ENCODE measurements around the gene CDK16. TPM values are rescaled to one million over a fixed set of nuclear protein-coding genes. Genes with fewer than 3 reads are reported as not detected.

CDK16 gene
- polyA plus RNA-seq, 1 donor (not counting 4 experiments of a cell fraction or from before 2014, with no cell fraction given) = 79.3 TPM

DNA sequence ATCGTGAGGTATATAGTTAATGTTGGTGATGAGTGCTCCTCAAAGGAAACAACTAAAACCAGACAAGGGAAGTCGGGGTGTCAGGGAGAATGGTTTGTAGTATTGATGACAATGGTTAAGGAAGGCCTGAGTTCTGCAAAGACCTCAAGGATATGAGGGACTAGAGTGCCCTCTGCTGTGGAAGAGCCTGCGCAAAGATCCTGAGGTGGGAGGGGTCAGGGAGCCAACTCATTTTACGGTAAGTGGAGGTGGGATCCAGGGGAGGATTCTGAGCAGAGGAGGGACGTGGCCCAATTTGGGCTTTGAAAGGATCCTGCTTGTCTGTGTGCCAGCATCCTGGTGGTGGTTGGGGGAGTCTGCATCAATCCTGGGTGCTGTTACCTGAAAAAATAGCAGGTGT is 13.5 kb upstream of the CDK16 start:
- dilution Hi-C loops (cut with MboI; ENCODE audit: extremely low pct_ligation_motif_present, low sequenced_read_pairs) = no loop called here
- H3K36me3 ChIP-seq (ENCODE audit: control insufficient read depth in 2 of 2, extremely low read depth in 1 of 2, insufficient read depth in 2 of 2, low read length in 2 of 2) = peaks cover 68 to 76% of the 10 kb centered on the region in 2 experiments
- FAIRE-seq (no peak), DNase-seq (ENCODE audit: low read depth, low spot score) (no peak)
- H4K20me1 ChIP-seq (ENCODE audit: control insufficient read depth, extremely low read depth, insufficient read depth, low read length) = peaks cover 6% of the 10 kb centered on the region
- no peaks in the 10 kb centered on the region for H3K4me1 ChIP-seq (ENCODE audit: control insufficient read depth, extremely low read depth, insufficient read depth, low read length)
- H3K27me3 ChIP-seq (ENCODE audit: control insufficient read depth, extremely low read depth, insufficient read depth, low read length) = no peaks in the 10 kb centered on the region
- no peak overlapping the region for H3K9ac ChIP-seq (ENCODE audit: control insufficient read depth, extremely low read depth, insufficient read depth, low read length)
- H3K4me2 ChIP-seq (ENCODE audit: control insufficient read depth, extremely low read depth, insufficient read depth, low read depth, low read length) = no peak overlapping the region
- H3K79me2 ChIP-seq (ENCODE audit: control insufficient read depth, insufficient read depth, low read length) = peaks cover 19% of the 10 kb centered on the region
- no peak overlapping the region for H3K4me3 ChIP-seq (ENCODE audit: control insufficient read depth in 2 of 3, extremely low read depth in 1 of 3, insufficient read depth in 2 of 3, low read depth in 1 of 3, low read length in 3 of 3)
- TF ChIP-seq, protein P1, sequence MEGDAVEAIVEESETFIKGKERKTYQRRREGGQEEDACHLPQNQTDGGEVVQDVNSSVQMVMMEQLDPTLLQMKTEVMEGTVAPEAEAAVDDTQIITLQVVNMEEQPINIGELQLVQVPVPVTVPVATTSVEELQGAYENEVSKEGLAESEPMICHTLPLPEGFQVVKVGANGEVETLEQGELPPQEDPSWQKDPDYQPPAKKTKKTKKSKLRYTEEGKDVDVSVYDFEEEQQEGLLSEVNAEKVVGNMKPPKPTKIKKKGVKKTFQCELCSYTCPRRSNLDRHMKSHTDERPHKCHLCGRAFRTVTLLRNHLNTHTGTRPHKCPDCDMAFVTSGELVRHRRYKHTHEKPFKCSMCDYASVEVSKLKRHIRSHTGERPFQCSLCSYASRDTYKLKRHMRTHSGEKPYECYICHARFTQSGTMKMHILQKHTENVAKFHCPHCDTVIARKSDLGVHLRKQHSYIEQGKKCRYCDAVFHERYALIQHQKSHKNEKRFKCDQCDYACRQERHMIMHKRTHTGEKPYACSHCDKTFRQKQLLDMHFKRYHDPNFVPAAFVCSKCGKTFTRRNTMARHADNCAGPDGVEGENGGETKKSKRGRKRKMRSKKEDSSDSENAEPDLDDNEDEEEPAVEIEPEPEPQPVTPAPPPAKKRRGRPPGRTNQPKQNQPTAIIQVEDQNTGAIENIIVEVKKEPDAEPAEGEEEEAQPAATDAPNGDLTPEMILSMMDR (optimal IDR thresholded peaks at IDR 0.05 in 1 of 3, IDR thresholded peaks at IDR 0.05 in 1 of 3, conservative IDR thresholded peaks at IDR 0.05 in 1 of 3; ENCODE audit: extremely low read depth in 1 of 3, insufficient read depth in 2 of 3, low read length in 3 of 3) = no peak
- TF ChIP-seq EZH2 (IDR thresholded peaks at IDR 0.05; ENCODE audit: low read length) = no peak
- no peak overlapping the region for H3K27ac ChIP-seq (ENCODE audit: control insufficient read depth, insufficient read depth, low read length)
- H2AFZ ChIP-seq (ENCODE audit: control insufficient read depth, low read length) = no peak overlapping the region
- no peaks in the 10 kb centered on the region for H3K9me1 ChIP-seq (ENCODE audit: control insufficient read depth, extremely low read depth, insufficient read depth, low read length)
- H3K9me3 ChIP-seq (ENCODE audit: control insufficient read depth, low read depth, low read length) = no peaks in the 10 kb centered on the region

DNA sequence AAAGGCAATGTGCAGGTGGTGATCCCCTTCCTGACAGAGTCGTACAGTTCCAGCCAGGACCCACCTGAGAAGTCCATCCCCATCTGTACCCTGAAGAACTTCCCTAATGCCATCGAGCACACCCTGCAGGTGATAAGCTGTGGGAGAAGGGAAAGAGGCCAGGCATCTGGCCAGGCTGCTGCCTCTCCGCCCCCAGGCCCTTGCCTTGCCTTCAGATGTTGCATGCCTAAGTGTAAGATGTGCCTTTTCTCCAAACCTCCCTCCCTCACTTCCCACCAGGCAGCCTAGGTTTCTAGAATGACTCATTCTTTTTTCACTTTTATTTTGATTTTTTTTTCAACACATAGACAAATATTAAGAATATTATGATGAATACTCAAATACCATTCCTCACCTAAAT is 12.2 kb upstream of the CDK16 start:
- no peak for FAIRE-seq

More for the DNA sequence above, 12.2 kb upstream of the CDK16 start:
- DNase-seq (ENCODE audit: low read depth, low spot score) = no peak
- H3K9me1 ChIP-seq (ENCODE audit: control insufficient read depth, extremely low read depth, insufficient read depth, low read length) = no peaks in the 10 kb centered on the region
- no peak overlapping the region for H3K4me3 ChIP-seq (ENCODE audit: control insufficient read depth in 2 of 3, extremely low read depth in 1 of 3, insufficient read depth in 2 of 3, low read depth in 1 of 3, low read length in 3 of 3)
- no peaks in the 10 kb centered on the region for H3K9me3 ChIP-seq (ENCODE audit: control insufficient read depth, low read depth, low read length)
- no peak overlapping the region for H3K4me2 ChIP-seq (ENCODE audit: control insufficient read depth, extremely low read depth, insufficient read depth, low read depth, low read length)
- H3K36me3 ChIP-seq (ENCODE audit: control insufficient read depth in 2 of 2, extremely low read depth in 1 of 2, insufficient read depth in 2 of 2, low read length in 2 of 2) = peaks cover 73 to 77% of the 10 kb centered on the region in 2 experiments
- no peaks in the 10 kb centered on the region for H3K27me3 ChIP-seq (ENCODE audit: control insufficient read depth, extremely low read depth, insufficient read depth, low read length)
- no peaks in the 10 kb centered on the region for H3K4me1 ChIP-seq (ENCODE audit: control insufficient read depth, extremely low read depth, insufficient read depth, low read length)
- peaks cover 6% of the 10 kb centered on the region for H4K20me1 ChIP-seq (ENCODE audit: control insufficient read depth, extremely low read depth, insufficient read depth, low read length)
- H3K79me2 ChIP-seq (ENCODE audit: control insufficient read depth, insufficient read depth, low read length) = peaks cover 13% of the 10 kb centered on the region
- TF ChIP-seq, protein P1 (optimal IDR thresholded peaks at IDR 0.05 in 1 of 3, IDR thresholded peaks at IDR 0.05 in 1 of 3, conservative IDR thresholded peaks at IDR 0.05 in 1 of 3; ENCODE audit: extremely low read depth in 1 of 3, insufficient read depth in 2 of 3, low read length in 3 of 3) = no peak
- TF ChIP-seq EZH2 (IDR thresholded peaks at IDR 0.05; ENCODE audit: low read length) = no peak
- H3K9ac ChIP-seq (ENCODE audit: control insufficient read depth, extremely low read depth, insufficient read depth, low read length) = no peak overlapping the region
- no peak overlapping the region for H3K27ac ChIP-seq (ENCODE audit: control insufficient read depth, insufficient read depth, low read length)
- dilution Hi-C loops (cut with MboI; ENCODE audit: extremely low pct_ligation_motif_present, low sequenced_read_pairs) = no loop called here
- H2AFZ ChIP-seq (ENCODE audit: control insufficient read depth, low read length) = no peak overlapping the region

Measured in keratinocyte (primary cell).